SW480 (cell line): ENCODE results near the gene PTPN3.

ENCODE experiments used
- DNase-seq: peaks from one replicate; pipeline ENCODE4 v3.0.0-alpha.2; 2016; ENCODE audit warnings: low spot score

The PTPN3 gene

DNA sequence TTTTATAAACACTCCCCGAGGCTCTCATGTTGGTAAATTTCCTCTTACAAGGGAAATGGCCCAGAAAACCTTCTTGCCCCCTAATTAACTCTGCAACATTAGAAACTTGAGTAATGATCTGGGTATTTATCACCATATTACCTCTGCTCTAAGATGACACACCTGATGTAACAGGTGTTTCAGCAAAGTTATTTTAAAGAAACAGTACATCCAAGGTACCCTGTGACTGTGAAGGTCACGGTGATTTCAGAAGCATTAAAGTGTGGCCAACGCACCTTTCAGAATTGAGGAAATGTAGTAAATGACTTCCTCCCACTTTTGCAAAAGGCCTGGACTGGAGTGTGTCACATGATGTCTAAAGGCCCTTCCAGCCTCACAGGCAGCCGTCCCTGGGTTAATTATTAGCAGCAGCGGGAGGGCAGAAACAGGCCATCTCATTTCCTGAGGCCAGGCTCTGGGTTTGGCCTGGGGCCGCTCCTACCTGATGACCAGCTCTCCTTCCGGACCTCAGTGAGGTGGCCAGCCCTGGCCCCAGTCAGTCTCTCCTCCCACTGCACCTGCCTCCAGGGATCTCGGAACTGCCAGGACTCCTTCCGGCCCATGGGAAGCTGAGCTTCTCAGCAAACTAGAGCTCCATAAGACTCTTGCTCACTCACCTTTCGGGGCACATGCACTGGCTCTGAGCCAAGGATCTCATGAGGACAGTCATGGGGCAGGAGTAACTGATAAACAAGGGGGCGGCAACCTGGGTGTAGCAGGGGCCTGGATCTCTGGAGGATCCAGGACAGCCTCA lies 20.7 kb downstream of the PTPN3 start:
- DNase-seq = peak; percentile 95

- peak; percentile 65 for DNase-seq
Observed at GRCh38 chr9:109476642-109477257, 21.4 kb downstream of the PTPN3 start.

DNA sequence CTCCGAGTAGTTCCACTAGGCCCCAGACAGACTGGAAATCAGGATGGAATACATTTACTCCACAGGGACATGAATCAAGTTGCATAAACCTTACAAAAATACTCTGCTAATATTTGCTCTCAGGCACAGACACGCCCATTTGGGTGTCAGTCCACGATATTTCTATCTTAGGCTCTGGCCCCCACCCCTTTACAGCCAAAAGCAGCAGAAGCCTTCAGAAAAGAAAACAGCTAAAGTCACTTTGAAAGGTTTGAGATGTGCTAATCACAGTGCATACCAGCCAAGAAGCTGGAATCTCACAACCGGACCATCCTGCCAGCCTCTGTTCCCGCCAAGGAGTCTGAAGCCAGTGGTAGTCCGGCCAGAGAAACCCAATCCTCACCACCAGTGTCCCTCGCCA lies 22.6 kb downstream of the PTPN3 start:
- DNase-seq = no peak

DNA sequence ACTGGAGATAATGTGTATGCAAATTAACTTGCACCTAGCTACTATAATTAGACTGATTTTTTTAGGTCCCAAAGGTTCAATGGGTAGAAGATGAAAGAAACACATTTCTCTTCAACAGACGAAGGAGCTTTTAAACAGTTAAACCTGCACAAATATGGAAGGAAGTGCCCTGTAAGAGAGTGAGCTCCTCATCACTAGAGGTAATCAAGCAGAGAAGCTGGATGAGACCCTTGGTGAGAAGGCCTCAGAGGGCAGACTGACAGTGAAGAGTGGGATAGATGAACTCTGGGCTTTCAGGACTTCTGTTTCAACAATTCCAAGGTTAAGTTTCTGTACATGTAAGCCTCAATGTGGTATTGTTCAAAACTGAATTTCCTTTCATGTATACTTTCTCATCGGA lies 23.2 kb downstream of the PTPN3 start:
- no peak for DNase-seq

GRCh38 chr9:109474170-109474569 lies 23.9 kb downstream of the PTPN3 start:
- DNase-seq = no peak

- DNase-seq = no peak
Observed at GRCh38 chr9:109473329-109473728, 24.8 kb downstream of the PTPN3 start.

GRCh38 chr9:109471475-109472393 lies 26.4 kb downstream of the PTPN3 start:
- no peak for DNase-seq

GRCh38 chr9:109469646-109470358 lies 28.3 kb downstream of the PTPN3 start:
- DNase-seq = peak; percentile 83

GRCh38 chr9:109468927-109469326 lies 29.2 kb downstream of the PTPN3 start:
- no peak for DNase-seq

- no peak for DNase-seq
Observed at GRCh38 chr9:109467936-109468335, 30.2 kb downstream of the PTPN3 start.

- DNase-seq = no peak
Observed at GRCh38 chr9:109466623-109467590, 31.2 kb downstream of the PTPN3 start.

- DNase-seq = no peak
Observed at GRCh38 chr9:109463924-109464625, 34.0 kb downstream of the PTPN3 start.

DNA sequence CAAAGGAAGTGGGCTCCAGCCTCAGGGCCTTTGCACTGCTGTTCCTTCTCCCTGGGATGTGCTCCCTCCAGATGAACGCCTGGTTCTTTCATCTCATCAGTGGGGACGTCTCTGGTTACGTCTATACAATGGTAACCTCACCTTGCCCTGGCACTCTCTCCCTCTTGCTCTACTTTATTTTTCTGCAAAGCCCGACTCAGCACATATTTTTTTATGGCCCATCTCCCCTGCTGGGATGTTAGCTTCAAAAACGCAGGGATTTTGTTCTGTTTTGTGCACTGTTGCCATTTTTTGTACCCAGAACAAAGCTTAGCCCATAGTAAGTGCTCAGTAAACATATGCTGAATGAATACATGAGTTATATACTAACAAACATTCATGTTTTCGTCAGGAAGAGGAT lies 37.5 kb downstream of the PTPN3 start:
- DNase-seq = no peak

- no peak for DNase-seq
Observed at GRCh38 chr9:109459423-109459822, 38.7 kb downstream of the PTPN3 start.

- no peak for DNase-seq
Observed at GRCh38 chr9:109458453-109459211, 39.5 kb downstream of the PTPN3 start.

DNA sequence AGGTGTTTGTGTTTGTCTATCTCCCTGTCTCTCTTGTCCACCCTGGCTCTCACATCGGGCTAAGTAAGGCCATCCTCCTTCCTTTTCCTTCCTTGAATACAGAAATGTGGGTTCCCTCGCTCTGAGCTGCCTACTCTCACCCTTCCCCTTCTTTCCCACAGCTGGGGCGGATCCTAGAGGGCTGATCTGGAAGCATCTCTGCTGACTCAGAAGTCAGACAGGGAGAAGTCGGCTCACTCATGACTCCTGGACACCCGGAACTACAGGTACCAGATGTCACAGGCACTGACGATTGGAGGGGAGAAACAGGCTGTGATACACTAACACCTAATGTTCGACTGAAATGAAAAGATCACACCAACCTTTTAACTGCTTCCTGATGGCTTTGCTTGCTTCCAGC lies 41.3 kb downstream of the PTPN3 start:
- no peak for DNase-seq

- no peak for DNase-seq
Observed at GRCh38 chr9:109455861-109456260, 42.2 kb downstream of the PTPN3 start.

GRCh38 chr9:109455391-109455790 lies 42.7 kb downstream of the PTPN3 start:
- DNase-seq = no peak

DNA sequence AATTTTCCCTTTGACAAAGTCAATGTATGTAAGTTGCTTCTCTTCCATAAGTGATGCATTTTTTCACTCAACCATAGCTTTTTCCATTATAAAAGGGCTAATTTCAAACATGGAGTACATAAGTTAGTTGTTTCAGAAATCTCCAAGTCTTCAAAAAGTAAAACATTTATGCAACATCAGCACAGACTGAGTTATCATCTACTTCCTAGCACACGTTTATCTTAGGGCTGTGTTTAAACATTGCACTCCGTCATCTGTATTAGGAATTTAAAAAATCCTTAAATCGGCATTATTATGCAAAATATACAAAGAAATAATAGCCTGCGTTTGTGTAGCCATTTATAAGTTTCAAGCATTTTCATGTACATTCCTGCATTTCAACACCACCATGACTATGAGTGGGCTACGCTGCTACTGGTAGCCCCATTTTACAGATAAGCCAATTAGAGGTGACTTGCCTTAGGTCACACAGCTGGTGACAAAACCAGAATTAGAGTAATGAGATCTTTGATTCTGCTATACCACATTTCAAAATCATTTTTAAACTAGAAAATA lies 43.4 kb downstream of the PTPN3 start:
- no peak for DNase-seq
